ENCODE measurements around the gene GAB3.

DNA sequence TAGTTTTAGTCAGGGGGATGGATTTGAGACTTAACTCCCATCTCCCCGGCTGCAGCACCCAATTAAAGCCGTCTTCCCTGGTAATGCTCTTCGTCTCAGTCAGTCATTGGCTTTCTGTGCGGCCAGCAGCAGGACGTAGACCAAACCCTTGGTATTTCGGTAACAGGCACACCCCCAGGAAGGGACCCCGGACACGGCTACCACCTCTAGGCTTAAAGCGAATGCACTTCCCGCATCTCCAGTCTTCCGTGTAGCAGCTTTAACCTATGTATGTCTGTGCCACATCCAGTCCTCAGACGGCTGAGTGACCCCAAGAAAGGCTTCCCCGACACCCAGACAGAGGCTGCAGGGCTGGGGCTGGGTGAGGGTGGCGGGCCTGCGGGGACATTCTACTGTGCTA, 96.0 kb downstream of the GAB3 start:
- TF ChIP-seq, protein P1, sequence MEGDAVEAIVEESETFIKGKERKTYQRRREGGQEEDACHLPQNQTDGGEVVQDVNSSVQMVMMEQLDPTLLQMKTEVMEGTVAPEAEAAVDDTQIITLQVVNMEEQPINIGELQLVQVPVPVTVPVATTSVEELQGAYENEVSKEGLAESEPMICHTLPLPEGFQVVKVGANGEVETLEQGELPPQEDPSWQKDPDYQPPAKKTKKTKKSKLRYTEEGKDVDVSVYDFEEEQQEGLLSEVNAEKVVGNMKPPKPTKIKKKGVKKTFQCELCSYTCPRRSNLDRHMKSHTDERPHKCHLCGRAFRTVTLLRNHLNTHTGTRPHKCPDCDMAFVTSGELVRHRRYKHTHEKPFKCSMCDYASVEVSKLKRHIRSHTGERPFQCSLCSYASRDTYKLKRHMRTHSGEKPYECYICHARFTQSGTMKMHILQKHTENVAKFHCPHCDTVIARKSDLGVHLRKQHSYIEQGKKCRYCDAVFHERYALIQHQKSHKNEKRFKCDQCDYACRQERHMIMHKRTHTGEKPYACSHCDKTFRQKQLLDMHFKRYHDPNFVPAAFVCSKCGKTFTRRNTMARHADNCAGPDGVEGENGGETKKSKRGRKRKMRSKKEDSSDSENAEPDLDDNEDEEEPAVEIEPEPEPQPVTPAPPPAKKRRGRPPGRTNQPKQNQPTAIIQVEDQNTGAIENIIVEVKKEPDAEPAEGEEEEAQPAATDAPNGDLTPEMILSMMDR (IDR thresholded peaks at IDR 0.05): no peak
- no peak for TF ChIP-seq POLR2A (IDR thresholded peaks at IDR 0.05)
